Upper lobe of right lung (tissue), 1 donor: ENCODE data around the gene RNU1-4. TPM values are rescaled to one million over a fixed set of nuclear protein-coding genes. Genes with fewer than 3 reads are reported as not detected.
A peak's percentile ranks its signal among the peaks of the same experiment; 100 is the strongest.
"Not testable (repeated sequence)": the region's sequence is repeated elsewhere in the genome, so short reads cannot be mapped to it uniquely, and the experiment has no call there.

Experiments
- ATAC-seq: fragments of 200-7000 bp; cut with Tn5 transposase; one replicate; pipeline ENCODE4 v1.9.1; 2020; ENCODE audit warnings: mild to moderate bottlenecking, moderate library complexity
- DNase-seq: peaks from one replicate; pipeline ENCODE4 v3.0.0-alpha.2; 2020
- H3K27ac ChIP-seq: fragments of 200-600 bp; one replicate; pipeline ENCODE4 v1.8.0; 2022
- H3K27me3 ChIP-seq: fragments of 200-600 bp; one replicate; pipeline ENCODE4 v1.8.0; 2022; ENCODE audit warnings: mild to moderate bottlenecking
- H3K36me3 ChIP-seq: fragments of 200-600 bp; one replicate; pipeline ENCODE4 v1.8.0; 2022
- H3K4me1 ChIP-seq: fragments of 200-600 bp; one replicate; pipeline ENCODE4 v1.8.0; 2022
- H3K4me3 ChIP-seq: fragments of 200-600 bp; one replicate; pipeline ENCODE4 v1.8.0; 2022; ENCODE audit warnings: mild to moderate bottlenecking
- H3K9me3 ChIP-seq: fragments of 200-600 bp; one replicate; pipeline ENCODE4 v1.8.0; 2022
- intact Hi-C: fragments of 100-400 bp; cut with DNase I; formaldehyde crosslinking; loops from one replicate; pipeline ENCODE4 v1.11.0; 2022
- total RNA-seq: library from RNA; stranded (reverse); fragmentation: NEBNext Ultra II Directional; extraction: Animal tissue kit (Norgen Biotek cat#: 25700); gene quantifications from one replicate; pipeline ENCODE4 v1.2.1, GENCODE V29; 2021
- donor health status: DM: no; HTN: yes; CAD: no; lungs with severe emphysema.

RNU1-4 gene
- total RNA-seq, 1 donor from 2014 or later, result 6,622 TPM

GRCh38 chr1:16764820-16765655 is 24.7 kb downstream of the RNU1-4 start:
- ATAC-seq (peak; percentile 66), DNase-seq (peak; percentile 74)
- H3K4me1 ChIP-seq, H3K27me3 ChIP-seq, intact Hi-C loops, H3K4me3 ChIP-seq, H3K36me3 ChIP-seq, H3K9me3 ChIP-seq: not testable (repeated sequence)
- H3K27ac ChIP-seq, result peak overlapping the region; percentile 55

- H3K4me1 ChIP-seq, H3K36me3 ChIP-seq, H3K27me3 ChIP-seq, H3K4me3 ChIP-seq, intact Hi-C loops, H3K9me3 ChIP-seq: not testable (repeated sequence)
- peak; percentile 43 for ATAC-seq
- H3K27ac ChIP-seq, result peak overlapping the region; percentile 55
- peak; percentile 73 for DNase-seq
These were observed 25.7 kb downstream of the RNU1-4 start for GRCh38 chr1:16765731-16766605.

- H3K36me3 ChIP-seq, H3K9me3 ChIP-seq, H3K4me1 ChIP-seq, H3K4me3 ChIP-seq, intact Hi-C loops, H3K27me3 ChIP-seq, H3K27ac ChIP-seq: not testable (repeated sequence)
- ATAC-seq, result peak; percentile 3
- peak; percentile 51 for DNase-seq
These were observed 26.5 kb downstream of the RNU1-4 start for GRCh38 chr1:16766689-16767256.

DNA sequence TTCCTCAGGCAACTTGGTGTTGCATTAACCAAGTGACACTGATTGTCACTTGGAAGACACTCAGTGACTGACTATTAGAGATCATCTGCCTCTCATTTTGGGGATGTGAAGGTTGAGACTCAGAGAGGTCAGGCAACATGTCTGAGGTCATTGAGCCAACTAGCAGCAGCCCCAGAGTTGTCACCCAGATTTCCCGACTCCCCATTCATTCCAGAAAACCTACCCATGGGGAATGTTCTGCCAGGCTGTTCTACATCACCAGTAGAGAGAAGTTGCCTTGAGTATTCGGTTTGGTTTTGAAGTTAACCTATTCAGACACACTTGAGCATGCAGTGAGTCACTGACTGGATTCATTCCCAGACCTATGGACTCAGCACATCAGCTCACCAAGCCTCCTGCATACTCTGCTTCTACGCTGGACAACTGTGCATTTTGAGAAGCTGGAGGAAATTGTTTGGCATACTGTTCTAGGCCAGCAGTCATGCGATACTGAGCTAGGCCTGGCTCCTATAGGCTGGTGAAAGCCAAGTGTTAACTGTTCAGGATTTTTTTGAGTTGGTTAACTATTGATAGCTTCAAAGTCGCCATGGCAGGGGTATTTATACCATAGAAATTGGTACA is 29.9 kb downstream of the RNU1-4 start:
- DNase-seq, H3K27ac ChIP-seq: not testable (repeated sequence)

GRCh38 chr1:16770896-16771446 is 30.7 kb downstream of the RNU1-4 start:
- ATAC-seq, H3K4me1 ChIP-seq, DNase-seq, H3K27me3 ChIP-seq, H3K9me3 ChIP-seq, H3K36me3 ChIP-seq, H3K27ac ChIP-seq, intact Hi-C loops, H3K4me3 ChIP-seq: not testable (repeated sequence)

More for the DNA sequence above, 29.9 kb downstream of the RNU1-4 start:
- H3K36me3 ChIP-seq, intact Hi-C loops, H3K27me3 ChIP-seq, H3K9me3 ChIP-seq, H3K4me3 ChIP-seq, H3K4me1 ChIP-seq: not testable (repeated sequence)
- peak; percentile 73 for ATAC-seq

DNA sequence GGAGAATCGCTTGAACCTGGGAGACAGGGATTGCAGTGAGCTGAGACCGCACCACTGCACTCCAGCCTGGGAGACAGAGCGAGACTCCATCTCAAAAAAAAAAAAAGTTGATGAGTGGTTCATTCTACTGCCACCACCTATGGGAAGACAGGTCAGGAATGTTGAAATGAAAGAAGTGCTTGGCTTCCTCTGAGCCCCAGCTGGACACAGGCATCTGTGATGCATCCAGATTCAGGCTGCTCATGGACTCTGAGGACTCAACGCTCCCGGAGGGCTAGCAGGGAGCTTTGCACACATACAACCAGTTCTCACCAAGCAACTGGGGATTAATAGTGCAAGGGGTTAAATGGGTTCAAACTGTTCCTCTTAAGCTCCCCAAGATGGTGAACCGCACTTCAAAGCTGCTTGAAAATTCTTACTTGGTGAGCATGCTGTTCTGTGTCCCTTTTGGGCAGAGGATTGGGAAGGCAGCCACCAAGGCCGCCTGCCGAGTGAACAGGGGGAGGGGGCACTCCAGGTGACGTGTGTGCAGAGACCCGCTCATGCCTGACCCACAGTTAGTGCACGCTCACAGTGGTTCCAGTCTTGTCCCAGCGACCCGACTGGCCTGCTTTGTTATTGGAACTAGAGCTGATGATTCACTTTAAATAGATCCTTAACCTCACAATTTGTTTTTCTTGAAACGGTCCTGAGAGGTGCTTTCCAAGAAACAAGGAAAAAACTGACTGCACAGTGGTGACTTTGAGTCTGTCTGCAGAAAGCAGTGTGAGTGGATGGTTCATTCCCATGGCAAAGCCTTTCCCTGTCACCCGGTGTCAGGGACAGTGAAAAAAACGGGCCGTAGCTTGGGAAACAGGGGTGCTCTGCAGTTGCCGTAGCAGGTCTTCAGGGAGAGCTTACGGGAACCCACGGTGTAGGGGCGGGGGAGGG is 32.2 kb downstream of the RNU1-4 start:
- DNase-seq, H3K9me3 ChIP-seq, intact Hi-C loops, H3K36me3 ChIP-seq, H3K4me1 ChIP-seq, H3K27ac ChIP-seq, H3K4me3 ChIP-seq, H3K27me3 ChIP-seq: not testable (repeated sequence)
- ATAC-seq, result peak; percentile 37

DNA sequence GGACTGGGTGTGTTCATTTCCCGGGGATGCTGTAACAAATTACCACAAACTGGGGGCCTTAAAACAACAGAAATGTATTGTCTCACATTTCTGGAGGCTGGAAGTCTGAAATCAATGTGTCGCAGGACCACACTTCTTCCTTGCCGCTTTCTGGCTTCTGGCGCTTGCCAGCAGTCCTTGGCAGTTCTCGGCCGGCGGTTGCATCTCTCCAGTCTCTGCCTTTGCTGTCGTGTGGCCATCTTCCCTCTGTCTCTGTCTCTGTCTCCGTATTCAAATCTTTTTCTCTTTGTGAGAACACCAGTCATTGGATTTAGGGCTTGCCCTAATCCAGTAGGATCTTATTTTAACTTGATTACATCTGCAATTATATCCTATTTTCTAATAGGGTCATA is 32.9 kb downstream of the RNU1-4 start:
- H3K9me3 ChIP-seq, ATAC-seq, H3K4me1 ChIP-seq, H3K27ac ChIP-seq, DNase-seq, H3K4me3 ChIP-seq, H3K36me3 ChIP-seq, H3K27me3 ChIP-seq, intact Hi-C loops: not testable (repeated sequence)

DNA sequence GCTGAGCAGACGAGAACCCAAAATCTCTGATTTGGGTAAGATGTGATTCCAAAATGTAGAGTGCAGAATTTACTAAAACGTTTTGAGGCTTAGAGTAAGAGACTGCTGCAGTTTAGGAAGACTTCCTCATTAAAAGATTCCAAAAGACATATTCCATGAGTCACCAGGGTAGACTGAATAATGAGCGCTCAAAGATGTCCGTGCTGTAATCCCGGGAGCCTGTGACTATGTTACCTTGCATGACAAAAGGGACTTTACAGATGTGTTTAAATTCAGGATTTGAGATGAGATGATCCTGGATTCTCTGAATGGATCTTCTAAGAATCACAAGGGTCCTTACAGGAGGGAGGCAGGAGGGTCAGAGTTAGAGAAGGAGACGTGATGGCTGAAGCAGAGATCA is 33.4 kb downstream of the RNU1-4 start:
- ATAC-seq, H3K4me3 ChIP-seq, H3K27me3 ChIP-seq, H3K4me1 ChIP-seq, H3K9me3 ChIP-seq, H3K27ac ChIP-seq, H3K36me3 ChIP-seq, intact Hi-C loops, DNase-seq: not testable (repeated sequence)

DNA sequence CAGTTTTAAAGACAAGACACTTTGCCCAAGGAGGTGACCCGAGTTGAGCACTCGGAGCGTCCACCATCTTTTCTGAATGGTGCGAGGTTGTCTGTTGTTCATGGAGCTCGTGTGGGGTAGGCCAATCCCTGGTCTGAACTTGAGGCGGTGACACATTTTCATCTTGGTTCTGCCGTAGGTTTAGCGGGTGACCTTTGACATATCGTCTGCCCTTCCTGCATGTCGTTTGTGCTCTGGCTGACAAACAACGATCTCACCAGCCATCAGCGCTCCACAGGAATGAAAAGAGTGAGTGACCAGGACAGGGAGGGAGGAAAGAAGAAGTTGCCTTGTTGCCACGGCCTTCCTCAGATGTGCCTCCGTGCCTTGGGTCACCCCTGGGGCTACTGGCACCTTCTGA is 34.5 kb downstream of the RNU1-4 start:
- intact Hi-C loops, H3K27me3 ChIP-seq, ATAC-seq, H3K9me3 ChIP-seq, H3K27ac ChIP-seq, DNase-seq, H3K36me3 ChIP-seq, H3K4me1 ChIP-seq, H3K4me3 ChIP-seq: not testable (repeated sequence)

GRCh38 chr1:16775290-16775689 is 35.0 kb downstream of the RNU1-4 start:
- H3K4me1 ChIP-seq, intact Hi-C loops, H3K4me3 ChIP-seq, H3K9me3 ChIP-seq, H3K27me3 ChIP-seq, H3K36me3 ChIP-seq, H3K27ac ChIP-seq, ATAC-seq, DNase-seq: not testable (repeated sequence)

DNA sequence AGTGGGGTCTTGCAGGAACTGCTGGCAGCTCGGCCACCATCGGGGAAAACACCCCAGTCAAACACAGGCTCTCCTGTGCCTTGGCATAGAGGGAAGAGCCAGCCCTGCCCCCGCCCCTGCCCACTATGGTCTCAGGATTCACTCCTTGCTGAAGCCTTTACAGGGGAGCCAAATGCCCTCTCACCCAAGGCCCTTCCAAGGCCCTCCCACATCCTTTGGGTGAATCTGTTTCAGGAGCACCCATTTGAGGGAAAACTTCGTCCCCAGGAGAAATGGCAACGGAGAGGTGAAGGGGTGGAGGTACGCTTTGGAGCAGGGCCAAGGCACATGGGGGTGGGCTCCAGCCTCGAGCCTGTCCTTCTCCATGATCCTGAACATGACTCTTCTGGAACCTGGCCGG is 35.9 kb downstream of the RNU1-4 start:
- H3K27ac ChIP-seq, H3K4me1 ChIP-seq, H3K9me3 ChIP-seq, intact Hi-C loops, H3K36me3 ChIP-seq, DNase-seq, ATAC-seq, H3K27me3 ChIP-seq, H3K4me3 ChIP-seq: not testable (repeated sequence)

DNA sequence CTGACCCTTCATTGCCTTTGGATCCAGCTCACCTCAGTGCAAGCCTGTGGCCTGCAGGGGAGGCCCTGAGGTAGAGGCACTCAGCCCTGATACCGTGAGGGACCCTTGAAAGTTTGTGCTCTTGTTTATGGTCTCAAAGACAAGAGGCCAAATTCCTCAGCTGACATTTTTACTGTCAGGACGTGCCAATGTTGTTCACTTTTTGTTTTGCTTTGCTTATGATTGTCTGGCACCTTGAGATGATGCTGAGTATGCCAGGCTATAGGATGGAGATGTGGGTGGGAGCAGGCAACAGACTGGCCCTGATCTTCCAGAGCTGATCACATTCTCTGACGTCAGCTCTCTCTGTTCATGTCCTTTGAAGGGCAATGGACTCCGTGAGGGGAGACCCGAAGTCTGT is 36.5 kb downstream of the RNU1-4 start:
- H3K27me3 ChIP-seq, DNase-seq, intact Hi-C loops, H3K4me3 ChIP-seq, H3K9me3 ChIP-seq, H3K36me3 ChIP-seq, ATAC-seq, H3K4me1 ChIP-seq, H3K27ac ChIP-seq: not testable (repeated sequence)

GRCh38 chr1:16777821-16778220 is 37.5 kb downstream of the RNU1-4 start:
- intact Hi-C loops, H3K27me3 ChIP-seq, ATAC-seq, DNase-seq, H3K9me3 ChIP-seq, H3K27ac ChIP-seq, H3K4me3 ChIP-seq, H3K4me1 ChIP-seq, H3K36me3 ChIP-seq: not testable (repeated sequence)
